HG02588 (cell line): ENCODE measurements around the gene KIZ.

ENCODE experiments used
- ATAC-seq: cut with Tn5 transposase; IDR thresholded peaks from one replicate; pipeline ENCODE4 v1.9.1; 2021; ENCODE audit warnings: mild to moderate bottlenecking, moderate library complexity; ENCODE audit not compliant: unreplicated experiment

The KIZ gene

DNA sequence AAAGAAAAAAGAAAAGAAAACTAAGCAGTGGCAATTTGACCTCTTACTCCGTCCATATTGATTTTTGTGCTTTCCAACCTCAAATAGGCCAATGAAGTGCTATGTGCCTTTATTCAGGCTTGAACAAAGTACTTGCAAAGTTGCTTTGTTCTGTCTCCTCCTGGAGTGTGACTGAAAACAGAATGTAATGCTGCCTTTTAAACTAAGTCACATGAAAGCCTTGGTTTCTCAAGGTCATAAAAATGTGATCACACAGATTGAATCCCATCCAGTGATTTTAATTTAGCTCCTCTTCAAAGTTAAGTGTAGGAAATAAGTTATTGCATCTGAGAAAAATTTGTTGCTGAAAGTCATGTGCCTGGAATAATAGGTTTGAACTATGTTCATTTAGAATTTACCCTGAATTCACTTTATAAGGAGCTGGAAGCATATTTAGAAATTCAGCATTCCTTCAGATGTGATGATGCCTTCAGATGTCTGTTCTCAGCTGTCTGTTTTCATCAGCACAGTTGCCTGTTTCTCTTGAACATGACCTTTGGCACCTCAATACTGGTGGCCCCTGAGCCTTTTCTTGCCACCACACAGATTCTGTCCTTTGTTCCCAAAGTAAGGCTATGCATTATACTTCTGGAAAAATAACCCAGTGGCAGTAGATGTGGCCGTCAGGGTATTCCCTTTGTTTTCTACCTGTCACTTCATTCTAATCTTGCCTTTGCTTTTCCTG lies 48.8 kb downstream of the KIZ start:
- no peak for ATAC-seq

DNA sequence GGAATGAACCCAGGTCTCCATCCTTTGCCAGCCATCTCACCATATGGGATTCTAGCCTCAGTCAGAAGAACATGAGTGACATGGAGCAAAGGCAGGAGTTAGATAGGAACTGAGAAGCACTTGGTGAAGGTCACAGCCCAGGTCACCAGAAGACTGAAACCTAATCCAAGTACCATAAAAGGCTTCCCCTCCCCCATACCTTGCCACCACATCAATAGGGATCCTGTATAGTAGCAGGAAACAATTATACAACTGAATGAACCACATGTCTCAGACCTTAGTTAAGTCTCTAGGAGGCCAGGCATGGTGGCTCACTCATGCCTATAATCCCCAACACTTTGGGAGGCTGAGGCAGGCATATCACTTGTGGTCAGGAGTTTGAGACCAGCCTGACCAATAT lies 49.6 kb downstream of the KIZ start:
- no peak for ATAC-seq

DNA sequence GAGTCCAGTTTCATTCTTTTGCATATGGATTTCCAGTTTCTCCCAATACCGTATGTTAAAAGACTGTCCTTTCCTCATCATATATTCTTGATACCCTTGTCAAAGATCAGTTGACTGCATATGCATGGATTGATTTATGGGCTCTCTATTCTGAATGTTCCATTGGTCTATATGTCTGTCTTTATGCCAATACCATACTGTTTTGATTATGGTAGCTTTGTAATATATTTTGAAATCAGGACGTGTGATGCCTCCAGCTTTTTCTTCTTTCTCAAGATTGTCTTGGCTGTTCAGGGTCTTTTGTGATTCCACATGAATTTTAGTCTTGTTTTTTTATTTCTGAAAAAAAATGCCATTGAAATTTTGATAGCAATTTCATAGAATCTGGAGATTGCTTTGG lies 51.9 kb downstream of the KIZ start:
- no peak for ATAC-seq

DNA sequence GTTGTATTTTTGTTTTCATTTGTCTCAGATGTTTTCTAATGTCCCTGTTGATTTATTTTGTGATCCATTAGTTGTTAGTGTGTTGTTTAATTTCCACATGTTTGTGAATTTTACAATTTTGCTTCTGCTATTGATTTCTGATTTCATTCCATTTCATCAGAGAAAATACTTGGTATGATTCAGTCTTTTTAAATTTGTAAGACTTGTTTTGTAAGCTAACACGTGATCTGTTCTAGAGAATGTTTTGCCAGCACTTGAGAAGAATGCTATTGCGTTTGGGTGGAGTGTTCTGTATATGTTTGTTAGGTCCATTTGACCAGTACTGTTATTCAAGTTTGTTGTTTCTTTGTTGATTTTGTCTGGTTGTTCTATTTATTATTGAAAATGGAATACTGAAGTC lies 53.9 kb downstream of the KIZ start:
- no peak for ATAC-seq

DNA sequence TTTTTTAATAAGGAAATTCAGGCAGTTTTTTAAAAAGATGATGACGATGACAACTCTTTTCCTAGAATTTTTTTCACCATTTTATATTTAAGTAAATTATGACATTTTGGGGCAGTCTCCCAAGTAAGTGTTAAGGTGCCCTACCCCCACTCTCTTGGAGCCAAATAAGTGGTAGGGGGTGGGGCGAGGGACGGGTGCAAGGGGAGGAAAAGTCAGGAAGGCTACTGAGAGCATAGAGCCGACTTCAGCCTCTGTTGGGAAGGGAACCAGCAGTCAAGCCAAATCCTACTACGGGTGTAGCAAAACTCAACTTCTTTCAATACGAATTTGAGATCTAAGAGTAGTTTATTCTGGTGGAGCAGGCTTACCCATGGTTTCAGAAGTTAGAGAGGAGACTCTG lies 54.4 kb downstream of the KIZ start:
- no peak for ATAC-seq

DNA sequence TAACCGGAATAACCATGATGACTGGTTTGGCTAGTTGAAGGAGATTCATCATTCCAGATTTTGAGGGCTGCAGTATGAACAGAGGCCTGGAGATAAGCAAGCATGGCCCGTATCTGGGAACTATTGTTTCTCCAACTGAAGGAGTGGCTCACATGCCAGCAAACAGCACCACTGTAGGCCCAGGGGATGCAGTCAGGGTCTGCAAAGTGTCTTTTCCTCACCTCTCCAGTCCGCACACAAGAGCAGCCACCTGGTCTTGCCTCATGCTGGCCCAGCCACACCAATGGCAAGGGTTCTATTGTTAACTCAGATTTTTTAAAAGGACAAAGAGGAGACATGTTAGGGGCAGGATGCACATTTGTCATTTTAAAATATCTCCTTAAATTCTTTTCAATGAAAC lies 55.1 kb downstream of the KIZ start:
- no peak for ATAC-seq

DNA sequence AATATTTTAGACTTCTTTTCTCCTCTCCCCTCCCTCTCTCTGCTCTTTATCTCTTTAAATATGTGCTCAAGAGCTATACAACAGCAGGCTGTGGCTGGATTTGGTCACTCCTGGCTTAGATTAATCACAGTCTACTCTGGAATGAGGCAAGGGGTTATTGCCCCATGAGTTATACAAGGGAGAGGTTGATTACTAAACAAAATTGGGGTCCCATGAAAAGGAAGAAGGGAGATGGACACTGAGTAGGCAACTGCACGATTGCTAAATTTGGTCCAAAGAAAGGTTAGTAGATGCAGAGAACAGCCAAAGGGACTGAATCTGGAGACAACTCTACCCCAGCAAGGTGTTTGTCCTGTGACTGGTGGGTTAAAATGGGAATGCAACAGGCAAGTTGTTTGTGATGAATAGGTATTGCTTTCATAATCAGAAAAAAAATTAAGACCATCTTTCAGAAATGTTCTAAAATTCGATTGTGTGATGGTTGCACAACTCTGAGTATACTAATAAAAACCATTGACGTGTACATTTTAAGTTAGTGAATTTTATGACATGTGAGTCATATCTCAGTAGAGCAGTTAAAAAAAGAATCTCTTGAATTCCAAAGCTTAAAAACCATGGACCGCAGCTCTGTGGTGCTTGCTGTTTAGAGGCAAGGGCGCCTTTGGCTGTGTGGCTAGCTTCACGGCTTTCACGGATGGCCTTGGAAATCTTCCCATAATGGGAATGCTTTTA lies 57.1 kb downstream of the KIZ start:
- ATAC-seq: no peak

DNA sequence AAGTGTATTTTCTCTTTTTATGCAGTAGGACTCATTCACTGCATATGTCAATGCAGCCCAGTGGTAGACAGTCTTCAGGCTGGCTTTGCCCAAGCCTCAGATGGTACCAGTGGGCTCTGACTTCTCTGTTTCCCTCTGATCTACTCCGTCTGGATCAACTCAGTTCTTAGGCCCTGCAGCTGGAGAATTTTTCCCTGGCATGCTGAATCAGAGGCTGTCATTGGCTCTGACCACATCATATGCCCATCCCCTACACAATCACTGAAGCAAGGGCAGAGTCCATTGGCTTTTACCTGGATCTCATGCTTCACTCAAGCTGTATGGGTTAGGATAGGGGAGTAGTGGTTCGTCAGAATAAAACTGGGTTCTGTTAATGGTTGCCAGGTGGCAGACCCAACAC lies 57.8 kb downstream of the KIZ start:
- no peak for ATAC-seq

DNA sequence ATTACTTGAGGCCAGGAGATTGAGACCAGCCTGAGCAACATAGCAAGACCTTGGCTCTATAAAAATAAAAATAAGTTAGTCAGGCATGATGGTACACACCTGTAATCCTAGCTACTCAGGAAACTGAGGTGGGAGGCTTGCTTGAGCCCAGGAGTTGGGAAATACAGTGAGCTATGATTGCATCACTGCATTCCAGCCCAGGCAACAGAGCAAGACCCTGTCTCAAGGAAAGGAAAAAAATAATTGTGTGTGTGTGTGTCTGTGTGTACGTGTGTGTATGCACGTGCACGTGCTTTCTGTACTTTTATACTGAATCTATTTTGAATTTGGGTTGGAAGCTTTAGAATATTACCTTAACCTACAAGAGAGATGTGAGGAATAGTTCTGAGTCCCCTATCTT lies 58.9 kb downstream of the KIZ start:
- ATAC-seq: no peak

DNA sequence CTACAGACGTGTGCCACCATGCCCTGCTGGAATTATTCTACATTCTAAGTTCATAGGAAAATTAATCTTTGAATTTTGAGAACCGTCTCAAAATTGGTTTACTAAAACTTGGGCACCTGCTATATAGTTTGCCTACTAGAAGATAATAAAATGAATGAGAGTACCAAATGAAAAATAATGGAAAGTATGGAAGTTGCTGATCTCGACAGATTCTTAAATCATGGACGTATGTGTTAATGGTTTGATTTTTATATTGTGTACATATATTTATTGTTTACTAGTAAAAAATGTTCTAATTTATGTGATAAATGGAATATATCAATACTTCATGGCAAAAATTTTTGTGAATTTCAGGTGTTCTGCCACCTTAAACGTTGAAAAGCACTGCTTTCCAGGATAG lies 60.0 kb downstream of the KIZ start:
- ATAC-seq: no peak

DNA sequence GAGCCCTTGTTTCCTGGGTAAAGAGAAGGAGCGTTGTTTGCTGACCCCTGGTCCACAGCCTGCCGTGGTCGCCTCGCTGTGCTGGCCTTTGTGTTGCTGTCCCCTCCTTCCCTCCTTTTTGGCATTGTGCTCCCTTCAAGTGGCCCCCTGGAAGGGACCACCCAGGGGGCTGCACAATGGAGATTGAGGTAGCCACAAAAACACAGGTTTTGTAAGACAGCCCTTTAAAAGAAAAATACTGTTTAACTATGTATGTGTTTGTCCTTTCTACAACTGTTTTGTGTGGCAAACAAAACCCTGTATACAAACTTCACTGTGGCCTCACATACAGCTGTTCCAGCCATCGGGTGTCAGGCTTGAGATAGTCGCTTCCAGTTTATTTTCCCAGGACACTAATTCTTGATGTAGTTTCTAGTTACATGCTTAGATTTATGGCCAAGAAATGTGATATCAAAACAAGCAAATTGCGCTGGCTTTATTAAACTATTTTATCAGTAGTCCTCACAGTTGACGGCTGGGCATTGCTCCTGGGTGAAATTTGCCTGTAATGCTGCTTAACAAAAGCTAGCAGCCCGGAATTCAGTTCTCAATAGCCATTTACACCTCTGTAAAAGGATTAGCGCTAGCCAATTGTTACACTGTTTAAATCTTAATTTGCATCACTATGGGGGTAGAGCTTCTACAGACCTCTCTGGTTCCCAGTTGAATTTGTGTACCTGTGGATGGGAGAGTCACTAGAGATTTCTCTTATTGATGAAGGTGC lies 64.1 kb downstream of the KIZ start:
- no peak for ATAC-seq

DNA sequence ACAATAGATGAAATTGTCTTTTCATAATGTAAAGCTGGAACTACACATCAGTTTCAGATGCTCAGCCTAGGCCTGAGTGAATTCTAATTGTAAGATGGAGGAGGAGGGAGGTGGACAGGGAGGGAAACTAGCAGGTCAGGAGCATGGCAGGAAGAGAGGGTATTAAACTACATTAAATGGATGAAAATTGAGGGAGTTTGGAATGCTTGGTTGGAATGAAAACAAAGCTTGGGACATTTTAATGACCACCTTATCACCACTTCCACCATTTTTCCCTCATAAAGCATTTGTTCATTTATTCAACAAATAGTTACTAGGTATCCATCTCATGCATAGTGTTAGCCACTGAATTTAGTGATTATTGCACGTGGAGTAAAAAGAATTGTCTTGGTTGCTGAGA lies 65.0 kb downstream of the KIZ start:
- no peak for ATAC-seq

DNA sequence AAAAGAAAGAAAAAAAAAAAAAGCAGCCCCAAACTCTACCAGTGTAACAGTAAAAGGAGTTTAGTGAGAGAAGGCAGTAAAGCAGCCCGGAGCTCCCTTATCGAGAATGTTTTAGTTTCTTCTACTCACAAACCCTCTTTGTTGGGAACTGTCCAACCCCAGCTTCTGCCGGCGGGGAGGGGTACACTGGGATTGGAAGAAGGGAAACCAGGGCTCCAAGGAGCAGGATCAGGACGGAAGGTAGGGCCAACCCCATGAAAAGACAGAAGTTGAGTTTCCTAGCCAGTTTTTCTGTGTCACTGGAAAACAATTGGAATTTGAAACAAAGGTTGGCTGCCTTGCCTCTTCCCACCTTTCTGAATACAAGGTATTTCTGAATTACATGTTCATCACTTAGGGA lies 66.0 kb downstream of the KIZ start:
- no peak for ATAC-seq

DNA sequence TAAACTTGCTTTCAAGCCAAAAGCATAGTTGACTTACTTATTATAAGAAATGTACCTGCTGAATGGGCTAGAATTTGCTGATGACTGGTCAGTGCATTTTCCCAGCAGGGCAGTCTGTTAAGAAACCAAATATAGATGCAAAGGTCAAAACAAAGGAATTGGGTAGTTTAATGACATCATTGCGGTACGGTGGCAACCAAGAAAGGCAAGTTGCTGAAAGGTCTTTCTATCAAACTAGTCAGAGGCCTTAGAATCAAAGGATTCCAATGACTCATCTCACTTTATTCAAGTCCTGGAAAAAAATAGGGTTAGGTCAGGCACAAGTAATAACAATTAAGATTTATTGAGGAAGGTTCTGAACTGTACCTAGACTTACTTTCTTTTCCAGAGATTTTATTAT lies 76.4 kb downstream of the KIZ start:
- no peak for ATAC-seq

DNA sequence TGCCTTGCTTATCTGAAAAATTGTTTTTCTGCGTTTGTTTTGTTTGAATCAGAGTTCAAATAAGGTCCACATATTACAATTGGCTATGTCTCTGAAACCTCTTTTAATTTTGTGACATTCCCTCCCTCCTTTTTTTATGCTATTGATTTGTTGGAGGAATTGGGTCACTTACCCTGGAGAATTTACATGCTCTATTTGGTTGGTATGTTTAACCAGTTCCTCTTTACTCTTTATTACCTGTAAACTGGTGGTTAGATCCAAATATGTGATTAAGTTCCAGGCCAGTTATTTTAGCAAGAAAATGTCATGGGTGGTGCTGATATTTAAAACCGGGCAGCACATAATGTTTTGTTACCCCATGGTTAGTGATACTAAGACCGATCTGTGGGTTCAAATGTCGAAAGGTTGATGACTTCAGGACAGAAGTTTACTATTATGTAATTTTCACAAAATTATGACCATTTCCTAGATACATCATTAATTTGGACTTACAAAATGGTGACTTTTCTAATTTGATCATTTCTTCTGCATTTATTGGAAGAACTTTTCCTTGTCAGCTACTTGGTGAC lies 77.3 kb downstream of the KIZ start:
- ATAC-seq: no peak

DNA sequence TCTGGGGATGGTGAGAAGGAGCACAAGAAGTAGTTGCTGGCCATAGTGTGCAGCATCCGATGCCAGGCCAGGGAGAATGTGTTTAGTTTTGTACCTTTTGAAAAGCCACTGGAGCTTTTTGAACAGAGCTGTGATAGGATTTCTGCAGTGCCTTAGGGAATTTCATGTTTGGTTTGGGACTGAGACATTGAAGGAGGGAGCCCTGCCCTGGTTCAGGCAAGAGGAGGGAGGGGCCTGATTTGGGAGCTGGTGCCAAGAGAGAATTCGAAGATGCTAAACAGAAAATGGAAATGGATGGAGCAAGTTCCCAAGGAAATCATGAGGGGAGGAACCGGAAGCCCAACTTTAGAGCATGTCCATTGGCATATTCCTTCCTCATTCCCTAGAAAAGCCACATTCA lies 80.7 kb downstream of the KIZ start:
- no peak for ATAC-seq

DNA sequence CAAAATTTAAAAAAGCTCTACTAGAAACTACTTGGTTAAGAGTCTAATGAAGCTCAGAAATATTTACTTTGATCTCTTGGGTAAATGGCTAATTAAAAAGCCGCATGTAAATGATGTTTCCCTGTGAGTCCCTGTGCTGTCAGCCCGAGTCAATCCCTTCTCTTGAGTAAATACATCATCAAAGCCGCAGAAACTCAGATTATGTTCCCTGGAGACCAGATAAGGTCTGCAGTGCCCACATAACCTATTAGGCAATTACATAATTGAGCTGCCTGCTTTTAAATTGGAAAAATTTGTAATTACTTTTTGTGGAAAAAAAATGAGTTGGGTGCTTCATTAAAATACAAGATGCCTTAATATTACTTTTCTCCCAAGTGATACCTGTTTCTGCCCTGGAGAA lies 83.1 kb downstream of the KIZ start:
- no peak for ATAC-seq

DNA sequence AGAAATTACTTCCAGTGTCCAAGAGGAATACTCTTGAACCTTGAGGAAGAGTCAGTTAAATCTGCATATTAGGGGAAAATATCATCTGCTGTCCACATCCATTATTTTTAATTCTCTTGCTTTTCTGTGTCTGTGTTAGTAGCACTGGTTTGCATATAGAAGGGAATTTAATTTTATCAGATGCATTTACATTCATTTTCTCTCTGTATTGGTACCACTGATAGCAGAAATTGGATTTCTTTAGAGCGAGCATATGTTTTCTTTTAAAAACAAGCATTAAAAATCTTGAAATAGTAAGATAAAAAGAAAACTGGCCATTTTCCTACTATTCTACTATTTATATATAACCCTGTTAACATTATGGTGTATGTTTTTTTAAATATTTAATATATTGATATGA lies 83.8 kb downstream of the KIZ start:
- ATAC-seq: no peak

DNA sequence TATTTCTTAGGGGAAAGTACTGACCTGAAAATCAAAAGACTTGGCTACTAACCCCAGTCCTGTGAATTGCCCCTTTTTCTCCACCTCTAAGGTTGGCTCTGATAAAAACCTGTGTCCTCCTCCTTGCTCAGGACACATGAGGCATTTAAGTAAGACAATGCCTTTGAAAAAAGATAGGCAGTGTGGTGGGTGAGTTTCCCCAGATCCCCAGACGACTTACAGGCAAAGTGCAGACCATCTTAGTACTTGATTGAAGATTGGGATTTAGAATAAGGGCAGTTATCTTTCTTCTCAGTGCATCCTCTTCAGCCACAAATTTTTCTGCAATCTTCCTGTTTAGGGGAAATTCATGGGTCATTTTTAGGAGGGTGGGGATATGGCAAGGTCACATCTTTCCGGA lies 87.8 kb downstream of the KIZ start:
- ATAC-seq: no peak

DNA sequence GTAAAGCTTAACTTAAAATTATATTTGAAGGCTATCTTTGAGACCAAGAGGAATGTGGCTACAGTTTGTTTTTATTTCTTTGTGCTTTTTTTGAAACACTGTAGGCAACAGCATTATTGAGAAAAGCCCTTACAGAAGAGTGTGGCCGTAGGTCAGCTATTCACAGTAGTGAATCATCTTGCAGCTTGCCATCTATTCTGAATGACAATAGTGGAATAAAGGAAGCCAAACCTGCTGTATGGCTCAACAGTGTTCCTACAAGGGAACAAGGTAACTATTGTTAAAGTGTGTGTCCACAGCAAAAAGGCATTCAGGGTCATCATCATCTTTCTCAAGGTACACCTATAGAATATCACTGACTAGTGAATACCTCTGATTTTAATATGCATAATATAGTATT lies 88.5 kb downstream of the KIZ start:
- no peak for ATAC-seq

DNA sequence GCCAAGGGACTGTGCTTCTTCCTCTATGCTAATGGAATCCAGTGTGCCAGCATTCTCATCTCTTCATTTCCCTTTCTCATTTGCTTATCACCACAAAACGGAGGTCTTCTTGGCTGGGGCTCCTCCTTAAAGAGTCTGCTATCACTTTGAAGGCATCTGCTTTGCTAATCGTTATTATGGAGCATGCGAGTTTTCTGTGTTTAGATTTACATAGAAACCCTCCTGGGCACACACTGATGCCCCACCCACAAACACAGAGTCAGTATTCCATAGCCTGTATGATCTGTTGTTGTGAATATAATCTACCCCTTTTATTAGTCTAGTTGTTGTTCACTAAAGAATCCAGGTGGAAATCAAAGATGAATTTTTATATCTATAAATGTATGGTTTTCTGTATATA lies 93.8 kb downstream of the KIZ start:
- ATAC-seq: no peak

DNA sequence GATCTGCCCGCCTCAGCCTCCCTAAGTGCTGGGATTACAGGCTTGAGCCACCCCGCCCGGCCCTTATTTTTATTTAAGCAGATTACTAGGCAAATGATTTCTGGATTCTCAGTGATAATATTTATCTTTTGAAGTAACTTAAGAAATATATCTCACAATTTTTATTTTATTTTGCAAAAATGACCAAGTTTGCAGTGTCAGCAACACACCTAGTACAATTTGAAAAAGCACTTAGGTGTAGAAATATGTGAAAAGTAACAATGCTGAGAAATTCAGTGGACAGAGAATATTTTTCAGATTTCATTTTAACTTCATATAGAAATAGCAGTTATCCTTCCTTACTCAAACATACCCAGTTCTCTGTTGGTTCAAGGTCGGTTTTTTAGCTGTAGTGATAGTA lies 98.3 kb downstream of the KIZ start:
- no peak for ATAC-seq
